CD14-positive monocyte (primary cell): ENCODE measurements around the gene BMPR1B. TPM values are rescaled to one million over a fixed set of nuclear protein-coding genes. Genes with fewer than 3 reads are reported as not detected.

Experiments used
- DNase-seq, 3 donors: peaks; one replicate each; pipeline ENCODE4 v3.0.0-alpha.2; 2011 to 2022
- H2AFZ ChIP-seq: 2 replicates; pipeline ENCODE4 v1.6.0; 2012; ENCODE audit warnings: mild to moderate bottlenecking, low read depth, low read length, inconsistent platforms; ENCODE audit not compliant: insufficient read depth, poor library complexity, severe bottlenecking
- H3K27ac ChIP-seq, 2 donors: 1 replicate in 1 of 2; 2 replicates in 1 of 2; pipeline ENCODE4 v1.5.1; 2012 to 2013; ENCODE audit warnings: low read length in 2 of 2, control low read depth in 1 of 2, inconsistent platforms in 1 of 2, low read depth in 1 of 2, mild to moderate bottlenecking in 1 of 2
- H3K27me3 ChIP-seq, 2 donors: one replicate each; pipeline versions ENCODE4 v1.6.0 to v1.6.1; 2011 to 2013; ENCODE audit warnings: low read length in 2 of 2; ENCODE audit not compliant: control insufficient read depth in 2 of 2, insufficient read depth in 2 of 2
- H3K36me3 ChIP-seq, 2 donors: replicated peaks in 1 of 2; 1 replicate in 1 of 2; 2 replicates in 1 of 2; pipeline versions ENCODE4 v1.5.1 to v1.6.1; 2012 to 2013; ENCODE audit warnings: low read length in 2 of 2, control low read depth in 1 of 2, inconsistent platforms in 1 of 2, mild to moderate bottlenecking in 1 of 2; ENCODE audit not compliant: insufficient read depth in 2 of 2, control insufficient read depth in 1 of 2
- H3K4me1 ChIP-seq, 2 donors: 1 replicate in 1 of 2; 2 replicates in 1 of 2; pipeline versions ENCODE4 v1.5.1 to v1.6.1; 2012 to 2013; ENCODE audit warnings: low read length in 2 of 2, control low read depth in 1 of 2, inconsistent platforms in 1 of 2, mild to moderate bottlenecking in 1 of 2, moderate library complexity in 1 of 2; ENCODE audit not compliant: insufficient read depth in 2 of 2, control insufficient read depth in 1 of 2
- H3K4me2 ChIP-seq: replicated peaks from 2 replicates; pipeline ENCODE3; 2012; ENCODE audit warnings: low read length, moderate library complexity, mild to moderate bottlenecking; ENCODE audit not compliant: poor library complexity, severe bottlenecking; ENCODE audit errors: extremely low read depth
- H3K4me3 ChIP-seq, 3 experiments: fragments of 200-600 bp in 1 of 3; sonication (generic) in 1 of 3; replicated peaks in 1 of 3; 1 replicate in 2 of 3; 2 replicates in 1 of 3; pipeline ENCODE4 v1.5.1; 2011 to 2013; ENCODE audit warnings: low read length in 3 of 3, mild to moderate bottlenecking in 3 of 3, control low read depth in 2 of 3, low read depth in 2 of 3, inconsistent platforms in 1 of 3, moderate library complexity in 1 of 3
- H3K79me2 ChIP-seq: 2 replicates; pipeline ENCODE4 v1.6.0; 2012; ENCODE audit warnings: mild to moderate bottlenecking, control low read depth, inconsistent platforms, low read length, moderate library complexity; ENCODE audit not compliant: insufficient read depth
- H3K9ac ChIP-seq: 2 replicates; pipeline ENCODE4 v1.6.0; 2017; ENCODE audit warnings: low read length, mild to moderate bottlenecking; ENCODE audit not compliant: insufficient read depth, poor library complexity, severe bottlenecking
- H3K9me3 ChIP-seq, 2 donors: replicated peaks in 1 of 2; 1 replicate in 1 of 2; 2 replicates in 1 of 2; pipeline versions ENCODE4 v1.5.1 to v1.6.1; 2012 to 2013; ENCODE audit warnings: low read length in 2 of 2, control low read depth in 1 of 2; ENCODE audit not compliant: control insufficient read depth in 1 of 2, insufficient read depth in 1 of 2
- H4K20me1 ChIP-seq: 2 replicates; pipeline ENCODE4 v1.6.0; 2012; ENCODE audit warnings: mild to moderate bottlenecking, low read length, control low read depth, moderate library complexity; ENCODE audit not compliant: insufficient read depth
- H3K27ac Mint-ChIP-seq, 7 donors: one replicate each; pipeline ENCODE4 v1.8.0; 2020; ENCODE audit warnings: mild to moderate bottlenecking in 7 of 7, mixed read lengths in 7 of 7, moderate library complexity in 6 of 7, inconsistent platforms in 2 of 7
- H3K27me3 Mint-ChIP-seq, 3 donors: one replicate each; pipeline ENCODE4 v1.8.0; 2021 to 2022; ENCODE audit warnings: low read depth in 3 of 3, mild to moderate bottlenecking in 3 of 3, mixed read lengths in 3 of 3, moderate library complexity in 3 of 3, inconsistent platforms in 1 of 3
- H3K36me3 Mint-ChIP-seq, 2 donors: one replicate each; pipeline ENCODE4 v1.8.0; 2020; ENCODE audit warnings: mixed read lengths in 2 of 2, inconsistent platforms in 1 of 2, mild to moderate bottlenecking in 1 of 2
- H3K4me1 Mint-ChIP-seq: one replicate; pipeline ENCODE4 v1.8.0; 2020; ENCODE audit warnings: mild to moderate bottlenecking, mixed read lengths
- H3K4me3 Mint-ChIP-seq, 2 donors: one replicate each; pipeline ENCODE4 v1.8.0; 2020; ENCODE audit warnings: mild to moderate bottlenecking in 2 of 2, mixed read lengths in 2 of 2, moderate library complexity in 1 of 2
- H3K9me3 Mint-ChIP-seq, 7 donors: one replicate each; pipeline ENCODE4 v1.8.0; 2020 to 2022; ENCODE audit warnings: mixed read lengths in 7 of 7, mild to moderate bottlenecking in 6 of 7, moderate library complexity in 6 of 7, inconsistent platforms in 2 of 7
- CTCF ChIP-seq: fragments of 200-600 bp; IDR thresholded peaks from one replicate; pipeline ENCODE4 v1.8.0; 2022; ENCODE audit warnings: antibody characterized with exemption, mild to moderate bottlenecking
- WGBS: methylation state at CpG from one replicate; pipeline ENCODE4 v1.1.5; 2013; ENCODE audit warnings: missing lambda C conversion rate; ENCODE audit not compliant: insufficient coverage; 5-methylcytosine and 5-hydroxymethylcytosine counted together
- intact Hi-C, 2 donors: fragments of 100-400 bp; cut with micrococcal nuclease; formaldehyde crosslinking; loops; one replicate each; pipeline versions ENCODE4 v1.15.0 to v1.15.1; 2023
- polyA plus RNA-seq, 3 donors: library from polyadenylated mRNA; depleted of rRNA in 1 of 3; unstranded in 2 of 3; stranded (reverse) in 1 of 3; fragments of 300-500 nt in 2 of 3; fragments of >200 nt in 1 of 3; fragmentation: Illumina TruSeq in 2 of 3; gene quantifications; 1 replicate in 2 of 3; 2 replicates in 1 of 3; pipeline ENCODE4 v1.2.3, GENCODE V29; 2012 to 2021

BMPR1B gene
- polyA plus RNA-seq, 3 donors, result not detected

GRCh38 chr4:94763005-94763404 lies 5.2 kb downstream of the BMPR1B start:
- Mint-ChIP-seq H3K27me3 (peaks cover 26 to 34% (median 30%) of the 10 kb centered on the region in 3 donors), H3K36me3 (peaks cover 0 to 2% of the 10 kb centered on the region in 2 donors), H3K4me1 (peaks cover 4% of the 10 kb centered on the region), H3K4me3 (no peak overlapping the region), H3K9me3 (peaks cover 0 to 5% (median 3%) of the 10 kb centered on the region in 7 donors), H3K27ac (no peak overlapping the region)
- Histone ChIP-seq H3K27ac (no peak overlapping the region), H3K36me3 (no peaks in the 10 kb centered on the region), H3K9ac (no peak overlapping the region), H4K20me1 (no peaks in the 10 kb centered on the region), H2AFZ (no peak overlapping the region), H3K4me1 (no peaks in the 10 kb centered on the region), H3K9me3 (no peaks in the 10 kb centered on the region), H3K4me3 (no peak overlapping the region), H3K4me2 (no peak overlapping the region), H3K79me2 (no peaks in the 10 kb centered on the region), H3K27me3 (peaks cover 34 to 44% of the 10 kb centered on the region in 2 donors)
- intact Hi-C loops, result no loop called here
- no peak for DNase-seq
- WGBS, result no CpG with 5 or more reads among the region's 4 CpGs
- no peak for TF ChIP-seq CTCF

GRCh38 chr4:94763500-94763899 lies 5.7 kb downstream of the BMPR1B start:
- Histone ChIP-seq H3K9ac (no peak overlapping the region), H3K27ac (no peak overlapping the region), H3K79me2 (no peaks in the 10 kb centered on the region), H3K4me1 (no peaks in the 10 kb centered on the region), H2AFZ (no peak overlapping the region), H3K9me3 (no peaks in the 10 kb centered on the region), H3K4me2 (no peak overlapping the region), H3K4me3 (no peak overlapping the region), H4K20me1 (no peaks in the 10 kb centered on the region), H3K36me3 (no peaks in the 10 kb centered on the region), H3K27me3 (peaks cover 31 to 41% of the 10 kb centered on the region in 2 donors)
- H3K27ac Mint-ChIP-seq, result no peak overlapping the region
- H3K4me1 Mint-ChIP-seq, result peaks cover 4% of the 10 kb centered on the region
- no peak overlapping the region for H3K4me3 Mint-ChIP-seq
- DNase-seq, result no peak
- peaks cover 0 to 2% of the 10 kb centered on the region in 2 donors for H3K36me3 Mint-ChIP-seq
- H3K9me3 Mint-ChIP-seq, result peaks cover 0 to 4% (median 3%) of the 10 kb centered on the region in 7 donors
- no peak for TF ChIP-seq CTCF
- WGBS, result no CpG with 5 or more reads among the region's 3 CpGs
- H3K27me3 Mint-ChIP-seq, result peaks cover 25 to 31% (median 30%) of the 10 kb centered on the region in 3 donors
- intact Hi-C loops, result no loop called here
